ENCODE results near the gene ABCB11. TPM values are rescaled to one million over a fixed set of nuclear protein-coding genes. Genes with fewer than 3 reads are reported as not detected.
"Not testable (repeated sequence)": the region's sequence is repeated elsewhere in the genome, so short reads cannot be mapped to it uniquely, and the experiment has no call there.

The ABCB11 gene
- total RNA-seq, 1 experiment from 2014 or later: 0.05 TPM

GRCh38 chr2:168874368-168875054 lies 156.6 kb downstream of the ABCB11 start:
- Histone ChIP-seq H3K36me3 (ENCODE audit: control insufficient read depth, insufficient read depth, low read length) (no peaks in the 10 kb centered on the region; the same call in 1 of the 2 replicates), H3K27ac (ENCODE audit: low read length) (no peak overlapping the region), H3K4me3 (ENCODE audit: low read depth in 2 of 2, low read length in 2 of 2) (no peak overlapping the region), H3K9me3 (ENCODE audit: control insufficient read depth, insufficient read depth, low read depth, low read length) (no peaks in the 10 kb centered on the region), H3K4me1 (ENCODE audit: control insufficient read depth, insufficient read depth, low read length) (no peaks in the 10 kb centered on the region), H3K27me3 (ENCODE audit: control insufficient read depth, insufficient read depth, low read length) (no peaks in the 10 kb centered on the region)
- DNase-seq (ENCODE audit: low read depth, low spot score): no peak
- no TSS peak for BruUV-seq (replicated peaks)
- TF ChIP-seq TCF7L2 (IDR thresholded peaks at IDR 0.05; ENCODE audit: low read depth, low read length) (no peak), POLR2AphosphoS5 (IDR thresholded peaks at IDR 0.05; ENCODE audit: low read depth, low read length) (no peak), SIN3A (IDR thresholded peaks at IDR 0.05; ENCODE audit: borderline replicate concordance, insufficient read depth, low read depth, low read length) (no peak)
- TF ChIP-seq, protein P1, sequence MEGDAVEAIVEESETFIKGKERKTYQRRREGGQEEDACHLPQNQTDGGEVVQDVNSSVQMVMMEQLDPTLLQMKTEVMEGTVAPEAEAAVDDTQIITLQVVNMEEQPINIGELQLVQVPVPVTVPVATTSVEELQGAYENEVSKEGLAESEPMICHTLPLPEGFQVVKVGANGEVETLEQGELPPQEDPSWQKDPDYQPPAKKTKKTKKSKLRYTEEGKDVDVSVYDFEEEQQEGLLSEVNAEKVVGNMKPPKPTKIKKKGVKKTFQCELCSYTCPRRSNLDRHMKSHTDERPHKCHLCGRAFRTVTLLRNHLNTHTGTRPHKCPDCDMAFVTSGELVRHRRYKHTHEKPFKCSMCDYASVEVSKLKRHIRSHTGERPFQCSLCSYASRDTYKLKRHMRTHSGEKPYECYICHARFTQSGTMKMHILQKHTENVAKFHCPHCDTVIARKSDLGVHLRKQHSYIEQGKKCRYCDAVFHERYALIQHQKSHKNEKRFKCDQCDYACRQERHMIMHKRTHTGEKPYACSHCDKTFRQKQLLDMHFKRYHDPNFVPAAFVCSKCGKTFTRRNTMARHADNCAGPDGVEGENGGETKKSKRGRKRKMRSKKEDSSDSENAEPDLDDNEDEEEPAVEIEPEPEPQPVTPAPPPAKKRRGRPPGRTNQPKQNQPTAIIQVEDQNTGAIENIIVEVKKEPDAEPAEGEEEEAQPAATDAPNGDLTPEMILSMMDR (IDR thresholded peaks at IDR 0.05): no peak
- TF ChIP-seq, protein P2, sequence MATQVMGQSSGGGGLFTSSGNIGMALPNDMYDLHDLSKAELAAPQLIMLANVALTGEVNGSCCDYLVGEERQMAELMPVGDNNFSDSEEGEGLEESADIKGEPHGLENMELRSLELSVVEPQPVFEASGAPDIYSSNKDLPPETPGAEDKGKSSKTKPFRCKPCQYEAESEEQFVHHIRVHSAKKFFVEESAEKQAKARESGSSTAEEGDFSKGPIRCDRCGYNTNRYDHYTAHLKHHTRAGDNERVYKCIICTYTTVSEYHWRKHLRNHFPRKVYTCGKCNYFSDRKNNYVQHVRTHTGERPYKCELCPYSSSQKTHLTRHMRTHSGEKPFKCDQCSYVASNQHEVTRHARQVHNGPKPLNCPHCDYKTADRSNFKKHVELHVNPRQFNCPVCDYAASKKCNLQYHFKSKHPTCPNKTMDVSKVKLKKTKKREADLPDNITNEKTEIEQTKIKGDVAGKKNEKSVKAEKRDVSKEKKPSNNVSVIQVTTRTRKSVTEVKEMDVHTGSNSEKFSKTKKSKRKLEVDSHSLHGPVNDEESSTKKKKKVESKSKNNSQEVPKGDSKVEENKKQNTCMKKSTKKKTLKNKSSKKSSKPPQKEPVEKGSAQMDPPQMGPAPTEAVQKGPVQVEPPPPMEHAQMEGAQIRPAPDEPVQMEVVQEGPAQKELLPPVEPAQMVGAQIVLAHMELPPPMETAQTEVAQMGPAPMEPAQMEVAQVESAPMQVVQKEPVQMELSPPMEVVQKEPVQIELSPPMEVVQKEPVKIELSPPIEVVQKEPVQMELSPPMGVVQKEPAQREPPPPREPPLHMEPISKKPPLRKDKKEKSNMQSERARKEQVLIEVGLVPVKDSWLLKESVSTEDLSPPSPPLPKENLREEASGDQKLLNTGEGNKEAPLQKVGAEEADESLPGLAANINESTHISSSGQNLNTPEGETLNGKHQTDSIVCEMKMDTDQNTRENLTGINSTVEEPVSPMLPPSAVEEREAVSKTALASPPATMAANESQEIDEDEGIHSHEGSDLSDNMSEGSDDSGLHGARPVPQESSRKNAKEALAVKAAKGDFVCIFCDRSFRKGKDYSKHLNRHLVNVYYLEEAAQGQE (IDR thresholded peaks at IDR 0.05; ENCODE audit: insufficient read depth in 1 of 2, low read depth in 2 of 2, low read length in 1 of 2): no peak
- ChIA-PET POLR2A (no interaction called here), CTCF (no interaction called here)
- intact Hi-C loops (cut with micrococcal nuclease; ENCODE audit: unreplicated experiment): no loop called here
- no peak for ATAC-seq
- in situ Hi-C loops (cut with HindIII; ENCODE audit: low pct_unique_long_range_greater_than_20kb, low sequenced_read_pairs): no loop called here

GRCh38 chr2:168870824-168871223 lies 160.3 kb downstream of the ABCB11 start:
- CTCF ChIA-PET; H3K9me3 ChIP-seq (ENCODE audit: control insufficient read depth, insufficient read depth, low read depth, low read length); ATAC-seq; intact Hi-C loops (cut with micrococcal nuclease; ENCODE audit: unreplicated experiment); H3K36me3 ChIP-seq (ENCODE audit: control insufficient read depth, insufficient read depth, low read length); H3K4me1 ChIP-seq (ENCODE audit: control insufficient read depth, insufficient read depth, low read length); POLR2A ChIA-PET; BruUV-seq (replicated peaks); DNase-seq (ENCODE audit: low read depth, low spot score); H3K27ac ChIP-seq (ENCODE audit: low read length); H3K4me3 ChIP-seq (ENCODE audit: low read depth in 2 of 2, low read length in 2 of 2); H3K27me3 ChIP-seq (ENCODE audit: control insufficient read depth, insufficient read depth, low read length); in situ Hi-C loops (cut with HindIII; ENCODE audit: low pct_unique_long_range_greater_than_20kb, low sequenced_read_pairs): not testable (repeated sequence)

Other genes with a start within 250 kb of the ABCB11 start
- gene NOSTRIN, start 228.7 kb downstream of the ABCB11 start, total RNA-seq (2021; ENCODE audit: unreplicated experiment): not detected
- 21.1 TPM for gene SPC25, start 140.9 kb downstream of the ABCB11 start, total RNA-seq (2021; ENCODE audit: unreplicated experiment)
- gene G6PC2, start 130.0 kb downstream of the ABCB11 start, total RNA-seq (2021; ENCODE audit: unreplicated experiment): not detected
- gene DHRS9, start 38.2 kb upstream of the ABCB11 start, total RNA-seq (2021; ENCODE audit: unreplicated experiment): 0.21 TPM